Medulla oblongata (tissue), 1 donor: ENCODE results near the gene ZNF70.

Experiments used
- DNase-seq: peaks from one replicate; pipeline ENCODE4 v3.0.0-alpha.2; 2015; ENCODE audit errors: extremely low spot score

ZNF70 gene

GRCh38 chr22:23756891-23757290 lies 6.0 kb upstream of the ZNF70 start:
- DNase-seq = no peak

GRCh38 chr22:23755711-23756110 lies 4.8 kb upstream of the ZNF70 start:
- no peak for DNase-seq

GRCh38 chr22:23754980-23755636 lies 4.2 kb upstream of the ZNF70 start:
- peak; percentile 78 for DNase-seq

- DNase-seq = no peak
These were observed 3.5 kb upstream of the ZNF70 start, which contains the start of gene VPREB3 for GRCh38 chr22:23754220-23754919. Gene VPREB3 (minus strand): TSS chr22:23754425. CDS start chr22:23754363, 62 bp downstream.

GRCh38 chr22:23753385-23753784 lies 2.5 kb upstream of the ZNF70 start:
- no peak for DNase-seq

- DNase-seq = no peak
These were observed 1.8 kb upstream of the ZNF70 start for GRCh38 chr22:23752750-23753149.

GRCh38 chr22:23752090-23752691 lies 1.3 kb upstream of the ZNF70 start:
- DNase-seq = no peak

GRCh38 chr22:23751441-23751996 lies 607 bp upstream of the ZNF70 start:
- DNase-seq = no peak

- DNase-seq = no peak
These were observed 572 bp downstream of the ZNF70 start for GRCh38 chr22:23750367-23750713.

GRCh38 chr22:23749841-23750301 lies 1.0 kb downstream of the ZNF70 start:
- no peak for DNase-seq

GRCh38 chr22:23745791-23746190 lies 5.1 kb downstream of the ZNF70 start:
- DNase-seq = no peak

- no peak for DNase-seq
These were observed 6.4 kb downstream of the ZNF70 start for GRCh38 chr22:23744485-23744884.

- no peak for DNase-seq
These were observed 6.9 kb downstream of the ZNF70 start for GRCh38 chr22:23744001-23744400.

- DNase-seq = no peak
These were observed 7.6 kb downstream of the ZNF70 start for GRCh38 chr22:23743303-23743705.

GRCh38 chr22:23742505-23743264 lies 8.2 kb downstream of the ZNF70 start:
- no peak for DNase-seq

GRCh38 chr22:23737696-23738095 lies 13.2 kb downstream of the ZNF70 start:
- DNase-seq = no peak

GRCh38 chr22:23728108-23728507 lies 22.8 kb downstream of the ZNF70 start:
- peak; percentile 58 for DNase-seq

GRCh38 chr22:23722724-23723123 lies 28.2 kb downstream of the ZNF70 start:
- DNase-seq = no peak

- DNase-seq = no peak
These were observed 28.8 kb downstream of the ZNF70 start for GRCh38 chr22:23722160-23722559.

GRCh38 chr22:23720855-23721254 lies 30.1 kb downstream of the ZNF70 start:
- DNase-seq = no peak

GRCh38 chr22:23718371-23719165 lies 32.3 kb downstream of the ZNF70 start:
- DNase-seq = no peak
